HG03064 (cell line): Measurements from ENCODE around the gene GTF2H4.

Experiments
- ATAC-seq: cut with Tn5 transposase; IDR thresholded peaks from one replicate; pipeline ENCODE4 v1.9.1; 2021; ENCODE audit warnings: low read depth; ENCODE audit not compliant: unreplicated experiment

The GTF2H4 gene

GRCh38 chr6:30951907-30952469 lies 44.0 kb downstream of the GTF2H4 start:
- ATAC-seq: no peak

- ATAC-seq: no peak
Measured at GRCh38 chr6:30954631-30955366, 46.8 kb downstream of the GTF2H4 start.

GRCh38 chr6:30955367-30956042 lies 47.5 kb downstream of the GTF2H4 start:
- no peak for ATAC-seq

GRCh38 chr6:30957716-30958115 lies 49.7 kb downstream of the GTF2H4 start:
- ATAC-seq: no peak

- ATAC-seq: no peak
Measured at GRCh38 chr6:30960907-30961673, 53.1 kb downstream of the GTF2H4 start.

- no peak for ATAC-seq
Measured at GRCh38 chr6:30962716-30963115, 54.7 kb downstream of the GTF2H4 start.

GRCh38 chr6:30963641-30964040 lies 55.6 kb downstream of the GTF2H4 start:
- no peak for ATAC-seq
